Naive thymus-derived CD4-positive, alpha-beta T cell (primary cell): ENCODE results near the gene STAT5B. TPM values are rescaled to one million over a fixed set of nuclear protein-coding genes. Genes with fewer than 3 reads are reported as not detected.
A peak's percentile ranks its signal among the peaks of the same experiment; 100 is the strongest.

ENCODE experiments used
- ATAC-seq: fragments of 150-1000 bp; cut with Tn5 transposase; 2 replicates; pipeline ENCODE4 v1.10.0; 2021; ENCODE audit warnings: mild to moderate bottlenecking, moderate library complexity
- CTCF ChIA-PET: fragments of 350-600 bp; sonication (Branson Sonifier 250); formaldehyde crosslinking; loops from one replicate; lab custom pipeline; 2021; ENCODE audit warnings: antibody characterized with exemption; lab: Charles Lee
- POLR2A ChIA-PET: fragments of 350-600 bp; sonication (Branson Sonifier 250); formaldehyde crosslinking; loops from one replicate; lab custom pipeline; 2021; ENCODE audit warnings: antibody characterized with exemption, inconsistent platforms; lab: Charles Lee
- DNase-seq, 9 donors: peaks; one replicate each; pipeline versions ENCODE4 v3.0.0 to v3.0.0-alpha.2; 2020 to 2022; ENCODE audit warnings: mixed read lengths in 1 of 9
- H3K27ac ChIP-seq: one replicate; pipeline ENCODE4 v1.7.0; 2013; ENCODE audit warnings: mild to moderate bottlenecking, low read depth, low read length, moderate library complexity
- H3K27me3 ChIP-seq, 2 donors: one replicate each; pipeline ENCODE4 v1.7.0; 2013; ENCODE audit warnings: low read length in 2 of 2, mild to moderate bottlenecking in 2 of 2, moderate library complexity in 2 of 2; ENCODE audit not compliant: control insufficient read depth in 2 of 2, insufficient read depth in 2 of 2
- H3K36me3 ChIP-seq, 3 experiments: 1 replicate in 2 of 3; 2 replicates in 1 of 3; pipeline ENCODE4 v1.7.0; 2013; ENCODE audit warnings: low read length in 3 of 3, mild to moderate bottlenecking in 3 of 3, moderate library complexity in 1 of 3; ENCODE audit not compliant: insufficient read depth in 3 of 3, control insufficient read depth in 2 of 3
- H3K4me1 ChIP-seq, 2 donors: one replicate each; pipeline ENCODE4 v1.7.0; 2013; ENCODE audit warnings: low read length in 2 of 2, mild to moderate bottlenecking in 2 of 2, moderate library complexity in 1 of 2; ENCODE audit not compliant: control insufficient read depth in 2 of 2, insufficient read depth in 2 of 2
- H3K4me3 ChIP-seq: 2 replicates; pipeline ENCODE4 v1.7.0; 2013; ENCODE audit warnings: mild to moderate bottlenecking, low read length
- H3K9me3 ChIP-seq, 3 experiments: 1 replicate in 2 of 3; 2 replicates in 1 of 3; pipeline ENCODE4 v1.7.0; 2013; ENCODE audit warnings: low read length in 3 of 3; ENCODE audit not compliant: control insufficient read depth in 2 of 3
- H3K27ac Mint-ChIP-seq, 9 donors: one replicate each; pipeline ENCODE4 v1.8.0; 2020 to 2022; ENCODE audit warnings: mixed read lengths in 9 of 9, mild to moderate bottlenecking in 8 of 9, moderate library complexity in 5 of 9, inconsistent platforms in 2 of 9
- H3K27me3 Mint-ChIP-seq, 5 donors: one replicate each; pipeline ENCODE4 v1.8.0; 2021 to 2022; ENCODE audit warnings: mixed read lengths in 5 of 5, mild to moderate bottlenecking in 1 of 5
- H3K36me3 Mint-ChIP-seq, 5 donors: one replicate each; pipeline ENCODE4 v1.8.0; 2020 to 2022; ENCODE audit warnings: mixed read lengths in 5 of 5, mild to moderate bottlenecking in 3 of 5, inconsistent platforms in 1 of 5
- H3K4me1 Mint-ChIP-seq, 7 donors: one replicate each; pipeline ENCODE4 v1.8.0; 2020 to 2022; ENCODE audit warnings: mixed read lengths in 7 of 7, mild to moderate bottlenecking in 3 of 7, inconsistent platforms in 1 of 7
- H3K4me3 Mint-ChIP-seq, 10 donors: one replicate each; pipeline ENCODE4 v1.8.0; 2020 to 2022; ENCODE audit warnings: mild to moderate bottlenecking in 10 of 10, mixed read lengths in 10 of 10, moderate library complexity in 6 of 10, inconsistent platforms in 2 of 10
- H3K9me3 Mint-ChIP-seq, 11 donors: one replicate each; pipeline ENCODE4 v1.8.0; 2020 to 2022; ENCODE audit warnings: mixed read lengths in 11 of 11, mild to moderate bottlenecking in 4 of 11, inconsistent platforms in 1 of 11, moderate library complexity in 1 of 11
- intact Hi-C, 2 donors: fragments of 100-400 bp; cut with micrococcal nuclease; formaldehyde crosslinking; loops; one replicate each; pipeline ENCODE4 v1.15.1; 2023
- polyA plus RNA-seq, 2 donors: library from polyadenylated mRNA; unstranded; fragments of 300-500 nt; fragmentation: Illumina TruSeq; gene quantifications; one replicate each; pipeline ENCODE4 v1.2.3, GENCODE V29; 2021
- total RNA-seq, 6 experiments: library from RNA in 5 of 6; stranded (reverse) in 5 of 6; gene quantifications; 1 replicate in 5 of 6; 2 replicates in 1 of 6; pipeline ENCODE4 v1.2.3 and lab custom pipeline; 2021 to 2026

Gene STAT5B
- total and polyA plus RNA-seq, 7 experiments from 2014 or later: 98.0 to 192 (median 149) TPM

GRCh38 chr17:42180922-42181850 lies 95.0 kb downstream of the STAT5B start, which contains the start of gene KCNH4:
Gene KCNH4 (minus strand): TSS chr17:42181142. CDS start chr17:42180945, 197 bp downstream.
- H3K9me3 ChIP-seq: no peaks in the 10 kb centered on the region
- Mint-ChIP-seq H3K27ac (peak within 1 kb of the TSS in 3 of 9 donors; percentile 43 to 59 (median 56)), H3K27me3 (peaks cover 0 to 37% (median 13%) of the 10 kb centered on the region in 5 donors), H3K4me3 (peak within 1 kb of the TSS; percentile 56 to 95 (median 66)), H3K36me3 (peaks cover 0 to 1% (median 0%) of the 10 kb centered on the region in 5 donors), H3K4me1 (peaks cover 21 to 52% (median 45%) of the 10 kb centered on the region in 7 donors), H3K9me3 (peaks cover 0 to 2% (median 0%) of the 10 kb centered on the region in 11 donors)
- intact Hi-C loops: loop anchor here (1.0 to 5.0 kb wide), 12 partner anchors 26 to 276 kb away; partner anchors contain the start of genes ACLY (in 1 of the 2), ATP6V0A1 (in 1 of the 2), CNP (in 1 of the 2) and DNAJC7 (in 1 of the 2)
- no peak within 1 kb of the TSS for H3K27ac ChIP-seq
- H3K4me3 ChIP-seq: peak within 1 kb of the TSS; percentile 52
- ATAC-seq: peak; percentile 81
- no peaks in the 10 kb centered on the region for H3K36me3 ChIP-seq
- peak; percentile 63 to 91 (median 73) for DNase-seq
- no peaks in the 10 kb centered on the region for H3K27me3 ChIP-seq
- POLR2A ChIA-PET: interaction anchor here (0.6 to 1.2 kb wide), 3 partner anchors 68 to 108 kb away, joined by 3 read pairs; no protein-coding TSS in a partner anchor
- H3K4me1 ChIP-seq: peaks cover 22 to 38% of the 10 kb centered on the region in 2 donors
- CTCF ChIA-PET: interaction anchor here (0.6 to 1.9 kb wide), 4 partner anchors 13 to 202 kb away, joined by 3 to 5 read pairs (median 4); partner anchors contain the start of gene GHDC

- POLR2A ChIA-PET: interaction anchor here (0.7 to 1.5 kb wide), 3 partner anchors 14 to 109 kb away, joined by 3 to 6 read pairs (median 3); partner anchors contain the start of gene GHDC
- Histone ChIP-seq H3K9me3 (no peaks in the 10 kb centered on the region), H3K4me3 (peak overlapping the region; percentile 52), H3K27ac (no peak overlapping the region), H3K27me3 (no peaks in the 10 kb centered on the region), H3K4me1 (peaks cover 22 to 38% of the 10 kb centered on the region in 2 donors), H3K36me3 (no peaks in the 10 kb centered on the region)
- Mint-ChIP-seq H3K36me3 (peaks cover 0 to 1% (median 0%) of the 10 kb centered on the region in 5 donors), H3K4me1 (peaks cover 20 to 50% (median 45%) of the 10 kb centered on the region in 7 donors), H3K4me3 (peak overlapping the region; percentile 16 to 74 (median 50)), H3K27me3 (peaks cover 0 to 37% (median 13%) of the 10 kb centered on the region in 5 donors), H3K9me3 (peaks cover 0 to 2% (median 0%) of the 10 kb centered on the region in 11 donors), H3K27ac (peak overlapping the region in 1 of 9 donors; percentile 59)
- DNase-seq (no peak), ATAC-seq (no peak)
- CTCF ChIA-PET: interaction anchor here (1.9 kb wide), 1 partner anchor 62 kb away, joined by 5 read pairs; no protein-coding TSS in a partner anchor
- intact Hi-C loops: loop anchor here (2.0 to 5.0 kb wide), 9 partner anchors 63 to 277 kb away; partner anchors contain the start of genes ACLY (in 1 of the 2), ATP6V0A1 (in 1 of the 2), DNAJC7 (in 1 of the 2) and NKIRAS2 (in 1 of the 2)
These were observed 95.7 kb downstream of the STAT5B start for GRCh38 chr17:42180411-42180921.

GRCh38 chr17:42179911-42180410 lies 96.2 kb downstream of the STAT5B start:
- intact Hi-C loops: loop anchor here (2.0 to 5.0 kb wide), 9 partner anchors 63 to 277 kb away; partner anchors contain the start of genes ACLY (in 1 of the 2), ATP6V0A1 (in 1 of the 2), DNAJC7 (in 1 of the 2) and NKIRAS2 (in 1 of the 2)
- Histone ChIP-seq H3K27ac (no peak overlapping the region), H3K4me3 (no peak overlapping the region), H3K9me3 (no peaks in the 10 kb centered on the region), H3K4me1 (peaks cover 22 to 35% of the 10 kb centered on the region in 2 donors), H3K27me3 (no peaks in the 10 kb centered on the region), H3K36me3 (no peaks in the 10 kb centered on the region)
- Mint-ChIP-seq H3K4me3 (peak overlapping the region; percentile 16 to 74 (median 50)), H3K27me3 (peaks cover 0 to 37% (median 13%) of the 10 kb centered on the region in 5 donors), H3K9me3 (peaks cover 0 to 2% (median 0%) of the 10 kb centered on the region in 11 donors), H3K27ac (peak overlapping the region in 2 of 9 donors; percentile 48 to 59), H3K4me1 (peaks cover 15 to 47% (median 41%) of the 10 kb centered on the region in 7 donors), H3K36me3 (peaks cover 0 to 1% (median 0%) of the 10 kb centered on the region in 5 donors)
- POLR2A ChIA-PET: interaction anchor here (1.2 to 1.5 kb wide), 2 partner anchors 14 to 110 kb away, joined by 3 to 6 read pairs; partner anchors contain the start of gene GHDC
- CTCF ChIA-PET: no interaction called here
- DNase-seq: peak in 5 of 9 donors; percentile 23 to 42 (median 34)
- no peak for ATAC-seq

GRCh38 chr17:42179335-42179734 lies 96.9 kb downstream of the STAT5B start:
- CTCF ChIA-PET: no interaction called here
- Histone ChIP-seq H3K4me1 (peaks cover 18 to 29% of the 10 kb centered on the region in 2 donors), H3K4me3 (no peak overlapping the region), H3K9me3 (no peaks in the 10 kb centered on the region), H3K27ac (no peak overlapping the region), H3K27me3 (no peaks in the 10 kb centered on the region), H3K36me3 (no peaks in the 10 kb centered on the region)
- peaks cover 10 to 42% (median 34%) of the 10 kb centered on the region in 7 donors for H3K4me1 Mint-ChIP-seq
- no peak for DNase-seq
- H3K27ac Mint-ChIP-seq: no peak overlapping the region
- ATAC-seq: no peak
- intact Hi-C loops: no loop called here
- H3K4me3 Mint-ChIP-seq: peak overlapping the region in 6 of 10 donors; percentile 16 to 74 (median 50)
- H3K9me3 Mint-ChIP-seq: peaks cover 0 to 2% (median 0%) of the 10 kb centered on the region in 11 donors
- peaks cover 0 to 1% (median 0%) of the 10 kb centered on the region in 5 donors for H3K36me3 Mint-ChIP-seq
- POLR2A ChIA-PET: interaction anchor here (1.0 to 1.5 kb wide), 2 partner anchors 15 to 310 kb away, joined by 3 to 6 read pairs; partner anchors contain the start of gene GHDC
- peaks cover 0 to 37% (median 13%) of the 10 kb centered on the region in 5 donors for H3K27me3 Mint-ChIP-seq

- H3K27ac Mint-ChIP-seq: no peak overlapping the region
- no peaks in the 10 kb centered on the region for H3K9me3 ChIP-seq
- ChIA-PET POLR2A (interaction anchor here (1.0 to 1.5 kb wide), 2 partner anchors 15 to 310 kb away, joined by 3 to 6 read pairs; partner anchors contain the start of gene GHDC), CTCF (no interaction called here)
- H3K27me3 ChIP-seq: no peaks in the 10 kb centered on the region
- H3K4me3 ChIP-seq: no peak overlapping the region
- DNase-seq: no peak
- H3K4me3 Mint-ChIP-seq: peak overlapping the region in 1 of 10 donors; percentile 21
- H3K36me3 ChIP-seq: no peaks in the 10 kb centered on the region
- H3K9me3 Mint-ChIP-seq: peaks cover 0 to 2% (median 0%) of the 10 kb centered on the region in 11 donors
- ATAC-seq: peak; percentile 12
- intact Hi-C loops: no loop called here
- peaks cover 8 to 44% (median 32%) of the 10 kb centered on the region in 7 donors for H3K4me1 Mint-ChIP-seq
- H3K4me1 ChIP-seq: peaks cover 15 to 28% of the 10 kb centered on the region in 2 donors
- peaks cover 0 to 37% (median 13%) of the 10 kb centered on the region in 5 donors for H3K27me3 Mint-ChIP-seq
- no peak overlapping the region for H3K27ac ChIP-seq
- peaks cover 0 to 1% (median 0%) of the 10 kb centered on the region in 5 donors for H3K36me3 Mint-ChIP-seq
These were observed 97.4 kb downstream of the STAT5B start for GRCh38 chr17:42178817-42179216.
